Measurements from ENCODE around the gene XAF1.

- no peak for TF ChIP-seq CTCF (IDR thresholded peaks at IDR 0.05)
- TF ChIP-seq ATF1 (CRISPR knock-in tag; IDR thresholded peaks at IDR 0.05), result no peak
- TF ChIP-seq E2F1 (CRISPR knock-in tag; IDR thresholded peaks at IDR 0.05), result no peak
- no peak for TF ChIP-seq ETV6 (CRISPR knock-in tag; IDR thresholded peaks at IDR 0.05)
- no peak for TF ChIP-seq TEAD4 (CRISPR knock-in tag; IDR thresholded peaks at IDR 0.05)
- TF ChIP-seq ZNF121 (CRISPR knock-in tag; IDR thresholded peaks at IDR 0.05), result no peak
- TF ChIP-seq IRF1 (CRISPR knock-in tag; IDR thresholded peaks at IDR 0.05), result no peak
- TF ChIP-seq SP1 (CRISPR knock-in tag; conservative IDR thresholded peaks at IDR 0.05), result no peak
- no peak for TF ChIP-seq FOXK1 (CRISPR knock-in tag; IDR thresholded peaks at IDR 0.05)
Observed at GRCh38 chr17:6711681-6712057, 44.2 kb upstream of the XAF1 start.
